Gastrocnemius medialis (tissue), 4 donors: Measurements from ENCODE around the gene PRIM2.

ENCODE experiments used
- POLR2A ChIP-seq, 2 donors: fragments of 450-650 bp; IDR thresholded peaks; one replicate each; pipeline ENCODE4 v1.6.1; 2017; ENCODE audit warnings: antibody characterized with exemption in 2 of 2, mild to moderate bottlenecking in 2 of 2, moderate library complexity in 2 of 2
- TF ChIP-seq, protein P1 (sequence below), 5 experiments: fragments of 450-650 bp in 3 of 5; fragments of 200-600 bp in 2 of 5; sonication (generic) in 2 of 5; IDR thresholded peaks in 4 of 5; conservative IDR thresholded peaks in 1 of 5; 1 replicate in 4 of 5; 2 replicates in 1 of 5; pipeline ENCODE4 v1.5.1; 2016 to 2019; ENCODE audit warnings: antibody characterized with exemption in 5 of 5, mild to moderate bottlenecking in 3 of 5, moderate library complexity in 3 of 5

GRCh38 chr6:57297505-57297904, 19.9 kb upstream of the PRIM2 start:
- TF ChIP-seq, protein P1, sequence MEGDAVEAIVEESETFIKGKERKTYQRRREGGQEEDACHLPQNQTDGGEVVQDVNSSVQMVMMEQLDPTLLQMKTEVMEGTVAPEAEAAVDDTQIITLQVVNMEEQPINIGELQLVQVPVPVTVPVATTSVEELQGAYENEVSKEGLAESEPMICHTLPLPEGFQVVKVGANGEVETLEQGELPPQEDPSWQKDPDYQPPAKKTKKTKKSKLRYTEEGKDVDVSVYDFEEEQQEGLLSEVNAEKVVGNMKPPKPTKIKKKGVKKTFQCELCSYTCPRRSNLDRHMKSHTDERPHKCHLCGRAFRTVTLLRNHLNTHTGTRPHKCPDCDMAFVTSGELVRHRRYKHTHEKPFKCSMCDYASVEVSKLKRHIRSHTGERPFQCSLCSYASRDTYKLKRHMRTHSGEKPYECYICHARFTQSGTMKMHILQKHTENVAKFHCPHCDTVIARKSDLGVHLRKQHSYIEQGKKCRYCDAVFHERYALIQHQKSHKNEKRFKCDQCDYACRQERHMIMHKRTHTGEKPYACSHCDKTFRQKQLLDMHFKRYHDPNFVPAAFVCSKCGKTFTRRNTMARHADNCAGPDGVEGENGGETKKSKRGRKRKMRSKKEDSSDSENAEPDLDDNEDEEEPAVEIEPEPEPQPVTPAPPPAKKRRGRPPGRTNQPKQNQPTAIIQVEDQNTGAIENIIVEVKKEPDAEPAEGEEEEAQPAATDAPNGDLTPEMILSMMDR (IDR thresholded peaks at IDR 0.05 in 4 of 5, conservative IDR thresholded peaks at IDR 0.05 in 1 of 5) = no peak
- TF ChIP-seq POLR2A (IDR thresholded peaks at IDR 0.05) = no peak
